GM10847 (cell line): ENCODE data around the gene TRIM6.

Experiments
- POLR2A ChIP-seq: IDR thresholded peaks from 2 replicates; pipeline ENCODE4 v1.6.1; 2011; ENCODE audit not compliant: insufficient read length; ENCODE audit errors: extremely low read depth

The TRIM6 gene

DNA sequence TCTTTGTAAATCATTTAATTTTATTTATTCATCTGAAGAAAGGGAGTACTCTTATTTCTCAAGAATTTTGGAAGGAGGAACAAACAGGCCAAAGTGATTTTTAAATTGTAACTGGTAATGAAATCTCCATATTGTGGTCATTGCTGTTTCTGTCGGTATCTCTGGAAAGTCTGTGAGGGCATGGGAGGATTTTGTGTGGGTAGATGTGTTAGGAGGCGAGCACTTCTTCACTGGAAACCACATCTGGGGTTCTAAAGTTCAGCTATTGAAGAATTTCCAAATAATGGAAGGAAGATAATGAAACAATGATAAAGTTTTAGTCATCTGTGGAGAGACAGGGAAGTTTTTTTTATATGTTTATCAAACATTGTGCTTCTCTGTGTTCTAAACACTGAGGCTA lies 35.0 kb downstream of the TRIM6 start:
- no peak for TF ChIP-seq POLR2A

DNA sequence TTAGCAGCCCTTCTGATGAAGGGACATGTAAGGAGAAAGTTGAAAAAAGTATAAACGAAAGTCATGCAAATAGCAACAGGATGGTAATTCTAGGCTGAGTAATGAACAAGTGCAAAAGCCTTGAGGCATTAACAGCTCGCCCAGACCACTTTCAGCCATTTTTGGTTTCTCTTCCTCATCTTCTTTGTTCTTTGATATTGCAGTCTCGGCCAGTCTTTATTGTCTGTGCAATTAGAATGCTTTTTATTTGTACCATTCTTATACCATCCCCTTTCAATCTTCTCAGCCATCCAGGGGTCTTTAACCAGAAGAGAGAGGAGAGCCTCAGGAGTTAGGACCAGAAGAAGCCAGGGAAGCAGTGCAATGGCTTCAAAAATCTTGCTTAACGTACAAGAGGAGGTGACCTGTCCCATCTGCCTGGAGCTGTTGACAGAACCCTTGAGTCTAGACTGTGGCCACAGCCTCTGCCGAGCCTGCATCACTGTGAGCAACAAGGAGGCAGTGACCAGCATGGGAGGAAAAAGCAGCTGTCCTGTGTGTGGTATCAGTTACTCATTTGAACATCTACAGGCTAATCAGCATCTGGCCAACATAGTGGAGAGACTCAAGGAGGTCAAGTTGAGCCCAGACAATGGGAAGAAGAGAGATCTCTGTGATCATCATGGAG lies 35.7 kb downstream of the TRIM6 start:
- no peak for TF ChIP-seq POLR2A

DNA sequence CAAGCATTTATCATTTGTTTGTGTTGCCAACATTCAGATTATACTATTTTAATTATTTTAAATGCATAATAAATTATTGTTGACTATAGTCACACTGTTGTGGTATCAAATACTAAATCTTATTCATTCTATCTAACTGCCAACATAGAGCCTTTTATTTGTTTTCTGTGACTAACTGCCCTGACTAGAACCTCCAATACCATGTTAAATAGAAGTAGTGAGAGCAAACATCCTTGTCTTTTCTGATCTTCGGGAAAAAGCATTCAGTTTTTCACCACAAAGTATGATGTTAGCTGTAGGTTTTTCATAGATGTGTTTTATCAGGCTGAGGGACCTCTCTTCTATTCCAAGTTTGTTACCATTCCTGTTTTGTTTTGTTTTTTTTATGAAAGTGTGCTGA lies 43.5 kb downstream of the TRIM6 start:
- TF ChIP-seq POLR2A: no peak

DNA sequence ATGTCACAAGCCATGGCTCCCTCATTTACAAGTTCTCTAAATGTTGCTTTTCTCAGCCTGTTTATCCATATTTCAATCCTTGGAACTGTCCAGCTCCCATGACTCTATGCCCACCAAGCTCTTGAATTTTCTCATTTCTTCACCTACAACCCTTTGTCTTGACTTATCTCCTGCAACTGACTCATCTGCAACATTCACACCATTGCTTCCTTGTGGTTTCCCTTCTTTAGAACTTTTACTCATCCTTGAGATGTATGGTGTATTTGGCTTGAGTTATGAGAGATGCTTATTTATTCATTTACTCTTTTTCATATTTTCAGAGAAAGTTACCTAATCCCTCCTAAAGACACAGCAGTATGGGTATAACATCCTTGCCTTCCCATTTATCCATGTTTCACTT lies 47.1 kb downstream of the TRIM6 start:
- TF ChIP-seq POLR2A: no peak

DNA sequence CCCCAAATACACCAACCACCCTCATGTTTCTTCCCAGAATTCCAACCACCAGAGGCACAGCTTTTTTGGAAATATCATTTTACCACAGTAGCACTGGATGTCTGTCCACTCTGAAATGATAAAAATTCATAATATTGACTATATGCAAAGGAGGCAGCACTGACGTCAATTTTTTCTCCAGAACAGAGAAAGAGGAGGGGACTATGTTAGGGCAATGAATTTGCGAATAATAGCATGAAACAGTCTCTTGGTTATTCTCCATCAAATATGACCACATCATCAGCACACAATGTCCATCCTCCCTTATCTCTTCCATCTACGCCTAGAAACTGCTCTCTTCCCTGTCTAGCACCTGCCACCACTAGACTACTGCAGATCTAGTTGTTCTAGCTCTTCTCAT lies 49.7 kb downstream of the TRIM6 start:
- TF ChIP-seq POLR2A: no peak

DNA sequence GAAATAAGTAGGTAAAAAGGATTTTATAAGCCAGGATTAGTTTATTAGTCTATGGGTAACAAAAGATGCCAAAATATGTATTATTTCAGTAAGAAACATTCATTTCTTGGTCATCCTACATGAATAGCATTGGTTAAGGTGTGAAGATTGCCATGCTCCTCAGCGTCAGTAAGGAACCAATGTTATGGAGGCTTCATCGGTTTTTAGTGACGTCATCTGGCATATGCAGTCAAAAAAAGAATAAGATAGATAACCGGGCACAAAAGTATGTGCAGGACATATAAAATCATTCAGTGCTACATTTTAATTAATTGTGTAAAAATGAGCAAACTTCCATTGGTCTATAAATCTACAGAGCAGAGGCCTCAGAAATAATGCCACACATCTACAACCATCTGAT lies 59.0 kb downstream of the TRIM6 start:
- TF ChIP-seq POLR2A: no peak

DNA sequence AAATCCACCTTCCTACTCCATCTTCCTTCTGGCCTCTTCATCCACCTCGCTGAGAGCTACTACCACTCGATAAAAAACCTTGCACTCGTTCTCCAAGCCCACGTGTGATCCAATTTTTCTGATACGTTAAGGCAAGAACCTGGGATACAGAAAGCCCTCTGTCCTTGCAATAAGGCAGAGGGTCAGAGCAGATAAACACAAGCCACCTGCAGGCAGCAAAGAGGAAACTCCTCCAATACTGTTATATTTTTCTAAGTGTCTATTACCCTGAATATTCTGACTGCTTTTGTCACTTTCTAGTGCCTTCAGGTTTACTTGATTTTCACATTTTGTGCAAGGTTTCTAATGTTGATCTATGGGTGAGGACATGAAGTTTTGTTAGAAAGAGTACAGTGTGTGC lies 61.9 kb downstream of the TRIM6 start:
- TF ChIP-seq POLR2A: no peak
